ENCODE results near the gene CXorf65. TPM values are rescaled to one million over a fixed set of nuclear protein-coding genes. Genes with fewer than 3 reads are reported as not detected.

CXorf65 gene
- total RNA-seq, 1 donor from 2014 or later = not detected

DNA sequence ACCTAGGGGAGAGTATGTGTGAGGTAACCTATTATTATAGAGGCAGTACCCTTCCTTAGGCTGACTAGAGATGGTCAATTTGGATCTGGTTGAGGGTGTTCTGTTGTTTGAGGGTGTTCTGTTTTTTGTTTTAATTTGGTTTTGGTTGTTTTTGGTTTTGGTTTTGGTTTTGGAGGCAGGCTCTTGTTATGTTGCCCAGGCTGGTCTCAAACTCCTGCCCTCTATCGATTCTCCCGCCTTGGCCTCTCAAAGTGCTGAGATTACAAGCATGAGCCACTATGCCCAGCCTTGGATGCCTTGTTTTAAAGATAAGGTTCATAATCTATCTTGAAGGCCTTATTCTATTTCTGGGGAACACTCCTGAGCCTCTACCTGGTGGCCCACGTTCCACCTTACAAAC is 912 bp downstream of the CXorf65 start:
- no peak for DNase-seq

DNA sequence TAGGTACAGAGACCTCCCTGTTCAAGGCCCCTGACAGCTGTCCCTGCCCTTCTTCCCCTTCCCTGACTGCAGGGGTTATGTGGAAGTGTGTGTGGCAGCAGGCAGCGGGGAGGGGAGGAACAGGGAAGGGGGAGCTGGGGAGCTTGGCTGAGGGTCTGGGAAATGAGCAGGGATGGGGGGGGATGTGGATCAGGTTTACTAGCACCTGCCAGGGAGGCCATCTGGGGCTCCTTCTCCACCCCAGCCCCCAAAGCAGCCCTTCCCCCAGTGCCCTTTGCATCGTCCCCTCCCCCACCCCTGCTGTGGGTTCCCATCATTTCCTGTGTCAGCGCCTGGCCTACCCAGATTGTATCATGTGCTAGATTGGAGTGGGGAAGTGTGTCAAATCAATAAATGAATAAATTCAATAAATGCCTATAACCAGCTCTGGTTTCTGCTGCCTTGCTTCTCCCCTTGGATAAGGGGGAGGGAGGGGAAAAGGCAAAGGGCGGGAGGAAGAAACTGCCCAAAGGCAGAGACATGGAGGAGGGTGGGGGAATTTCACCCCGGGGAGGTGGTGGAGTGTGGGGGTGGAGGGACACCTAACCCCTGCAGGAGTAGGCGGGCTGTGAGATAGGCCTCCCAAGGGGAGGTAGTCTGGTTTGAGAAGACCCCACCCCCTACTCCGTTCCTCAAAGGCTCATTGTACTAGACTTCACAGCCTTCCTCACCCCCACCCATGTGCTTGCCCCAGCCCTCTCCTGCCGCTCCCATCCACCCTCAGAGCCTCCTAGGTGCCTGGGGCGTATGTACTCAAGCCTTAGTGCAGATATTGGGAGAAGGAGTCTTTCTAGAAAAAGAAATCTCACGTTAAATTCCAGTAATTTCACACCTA is 3.2 kb downstream of the CXorf65 start:
- peak; percentile 5 for DNase-seq

DNA sequence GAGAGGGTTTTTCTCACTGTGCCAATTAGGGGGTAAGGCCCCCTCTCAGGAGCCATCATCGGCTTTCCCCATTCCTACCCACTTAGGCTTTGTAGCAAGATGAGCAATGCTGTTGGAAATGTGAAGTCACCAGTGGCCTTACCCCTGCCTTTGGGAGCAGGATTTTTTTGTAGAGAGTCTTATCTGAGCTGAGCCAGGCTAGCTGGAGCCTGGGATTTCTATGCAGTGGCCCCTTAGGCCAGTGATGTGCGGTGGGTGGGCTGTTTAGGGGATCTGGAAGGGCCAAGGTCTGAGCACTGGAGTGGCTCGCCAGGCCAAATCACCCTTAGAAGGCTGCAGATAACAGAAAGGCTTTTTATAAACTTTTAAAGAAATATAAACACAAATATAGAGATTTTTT is 4.2 kb downstream of the CXorf65 start:
- no peak for DNase-seq

DNA sequence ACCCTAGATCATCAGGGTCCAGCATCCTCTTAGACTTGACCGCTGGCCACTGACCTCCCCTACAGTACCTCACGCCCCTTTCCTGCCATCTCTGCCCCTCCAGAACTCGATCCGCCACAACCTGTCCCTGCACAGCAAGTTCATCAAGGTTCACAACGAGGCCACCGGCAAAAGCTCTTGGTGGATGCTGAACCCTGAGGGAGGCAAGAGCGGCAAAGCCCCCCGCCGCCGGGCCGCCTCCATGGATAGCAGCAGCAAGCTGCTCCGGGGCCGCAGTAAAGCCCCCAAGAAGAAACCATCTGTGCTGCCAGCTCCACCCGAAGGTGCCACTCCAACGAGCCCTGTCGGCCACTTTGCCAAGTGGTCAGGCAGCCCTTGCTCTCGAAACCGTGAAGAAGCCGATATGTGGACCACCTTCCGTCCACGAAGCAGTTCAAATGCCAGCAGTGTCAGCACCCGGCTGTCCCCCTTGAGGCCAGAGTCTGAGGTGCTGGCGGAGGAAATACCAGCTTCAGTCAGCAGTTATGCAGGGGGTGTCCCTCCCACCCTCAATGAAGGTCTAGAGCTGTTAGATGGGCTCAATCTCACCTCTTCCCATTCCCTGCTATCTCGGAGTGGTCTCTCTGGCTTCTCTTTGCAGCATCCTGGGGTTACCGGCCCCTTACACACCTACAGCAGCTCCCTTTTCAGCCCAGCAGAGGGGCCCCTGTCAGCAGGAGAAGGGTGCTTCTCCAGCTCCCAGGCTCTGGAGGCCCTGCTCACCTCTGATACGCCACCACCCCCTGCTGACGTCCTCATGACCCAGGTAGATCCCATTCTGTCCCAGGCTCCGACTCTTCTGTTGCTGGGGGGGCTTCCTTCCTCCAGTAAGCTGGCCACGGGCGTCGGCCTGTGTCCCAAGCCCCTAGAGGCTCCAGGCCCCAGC is 5.7 kb downstream of the CXorf65 start:
- DNase-seq = no peak

- no peak for DNase-seq
These were observed 6.8 kb downstream of the CXorf65 start for GRCh38 chrX:71099736-71100135.

DNA sequence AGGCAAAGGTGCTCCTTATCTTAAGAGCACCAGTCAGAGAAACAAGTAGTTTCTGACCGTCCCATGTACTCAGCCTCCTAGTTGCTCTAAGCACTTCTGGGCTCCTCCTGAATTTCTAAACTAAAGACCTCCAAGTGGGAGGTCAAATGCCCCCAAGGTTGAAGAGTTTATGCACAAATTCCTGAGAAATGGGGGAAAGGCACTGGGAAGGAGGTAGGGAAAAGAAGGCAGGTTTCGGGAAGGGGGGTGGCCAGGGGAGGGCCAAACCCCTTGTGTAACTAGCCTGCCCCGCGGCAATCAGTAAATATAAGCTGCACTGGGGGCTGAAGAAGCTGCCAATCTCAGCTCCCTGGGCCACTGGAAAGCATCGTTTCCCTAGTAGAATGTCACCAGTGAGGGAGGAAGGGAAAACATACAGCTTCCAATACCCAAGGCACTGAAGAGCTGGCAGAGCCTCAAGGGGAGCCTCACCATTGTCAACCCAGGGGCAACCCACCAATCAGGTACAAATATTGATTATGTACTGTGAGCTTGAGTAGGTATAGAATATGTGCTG is 7.5 kb downstream of the CXorf65 start:
- no peak for DNase-seq

DNA sequence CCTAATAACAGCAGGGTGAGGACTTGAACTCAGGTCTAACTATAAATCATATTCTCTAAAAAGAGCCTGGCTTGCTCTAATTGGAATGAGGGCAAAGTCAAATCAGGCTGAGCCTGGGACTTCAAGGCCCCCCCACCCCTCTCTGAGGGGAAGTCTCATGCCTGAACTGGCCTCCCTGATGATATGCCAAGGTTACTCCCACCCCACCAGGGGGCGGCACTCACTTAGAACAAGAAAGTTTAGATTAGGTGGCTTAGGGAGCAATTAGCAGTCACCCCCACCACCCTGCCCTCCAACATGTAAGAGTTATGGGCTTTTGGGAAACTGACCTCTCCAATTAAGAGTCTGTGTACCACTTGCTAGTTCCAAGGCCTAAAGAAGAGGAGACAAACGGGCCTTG is 8.2 kb downstream of the CXorf65 start:
- DNase-seq = peak; percentile 76

DNA sequence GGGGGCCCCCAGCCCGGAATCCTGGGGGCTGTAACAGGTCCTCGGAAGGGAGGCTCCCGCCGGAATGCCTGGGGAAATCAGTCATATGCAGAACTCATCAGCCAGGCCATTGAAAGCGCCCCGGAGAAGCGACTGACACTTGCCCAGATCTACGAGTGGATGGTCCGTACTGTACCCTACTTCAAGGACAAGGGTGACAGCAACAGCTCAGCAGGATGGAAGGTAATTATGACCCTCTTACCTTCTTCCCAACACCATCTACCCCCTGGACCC is 9.8 kb downstream of the CXorf65 start:
- no peak for DNase-seq

DNA sequence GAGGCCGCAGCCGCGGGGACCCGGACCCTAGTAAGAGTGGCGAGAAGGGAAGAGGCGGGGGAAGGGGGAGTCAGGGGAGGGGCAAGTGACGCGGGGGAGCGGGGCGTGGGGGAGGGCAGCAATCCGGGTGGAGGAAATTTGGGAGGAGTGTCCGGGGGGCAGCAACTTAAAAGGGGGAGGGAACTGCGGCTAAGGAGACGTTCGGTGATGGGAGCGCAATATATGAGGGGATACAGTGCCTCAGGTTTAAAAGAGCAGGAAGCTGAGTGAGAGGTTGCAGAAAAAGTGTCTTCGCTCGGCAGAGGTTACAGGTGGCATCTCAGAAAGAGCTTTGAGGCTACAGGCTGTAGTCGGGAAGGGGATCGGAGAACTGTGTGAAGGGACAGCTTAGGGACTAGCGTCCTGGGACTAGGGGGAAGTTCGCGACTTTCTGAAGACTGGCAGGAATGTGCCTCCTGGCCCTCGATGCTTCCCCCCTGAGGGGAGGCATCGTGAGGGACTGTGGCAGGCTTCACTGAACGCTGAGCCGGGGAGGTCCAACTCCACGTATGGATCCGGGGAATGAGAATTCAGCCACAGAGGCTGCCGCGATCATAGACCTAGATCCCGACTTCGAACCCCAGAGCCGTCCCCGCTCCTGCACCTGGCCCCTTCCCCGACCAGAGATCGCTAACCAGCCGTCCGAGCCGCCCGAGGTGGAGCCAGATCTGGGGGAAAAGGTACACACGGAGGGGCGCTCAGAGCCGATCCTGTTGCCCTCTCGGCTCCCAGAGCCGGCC is 10.4 kb downstream of the CXorf65 start:
- DNase-seq = no peak

DNA sequence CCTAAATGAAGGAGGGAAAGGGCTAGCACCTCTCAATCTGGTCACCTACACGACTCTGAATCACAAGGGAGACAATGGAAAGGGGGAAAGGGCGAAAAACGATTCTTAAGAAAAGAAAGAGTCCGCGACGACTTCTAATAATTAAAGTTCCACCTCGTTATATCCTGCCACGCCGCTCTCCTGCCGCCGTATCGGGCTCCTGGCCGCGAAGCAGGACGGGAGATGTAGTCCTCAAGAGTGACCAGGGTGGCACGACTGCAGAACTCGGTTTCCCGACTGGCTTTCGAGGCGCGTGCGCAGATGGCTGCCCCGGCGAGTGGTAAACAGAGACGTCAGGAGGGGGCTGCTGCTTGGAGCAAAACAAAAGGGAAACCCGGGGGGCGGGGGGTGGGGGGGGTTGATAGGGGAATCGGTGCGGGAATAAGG is 11.0 kb downstream of the CXorf65 start, which contains the start of gene FOXO4:
Gene FOXO4, plus strand, starts transcription at position 297 of the 426 bp plus-strand sequence. CDS start 678 bp downstream, outside the sequence.
- peak; percentile 90 for DNase-seq

GRCh38 chrX:71095033-71095432 is 11.5 kb downstream of the CXorf65 start:
- DNase-seq = no peak

DNA sequence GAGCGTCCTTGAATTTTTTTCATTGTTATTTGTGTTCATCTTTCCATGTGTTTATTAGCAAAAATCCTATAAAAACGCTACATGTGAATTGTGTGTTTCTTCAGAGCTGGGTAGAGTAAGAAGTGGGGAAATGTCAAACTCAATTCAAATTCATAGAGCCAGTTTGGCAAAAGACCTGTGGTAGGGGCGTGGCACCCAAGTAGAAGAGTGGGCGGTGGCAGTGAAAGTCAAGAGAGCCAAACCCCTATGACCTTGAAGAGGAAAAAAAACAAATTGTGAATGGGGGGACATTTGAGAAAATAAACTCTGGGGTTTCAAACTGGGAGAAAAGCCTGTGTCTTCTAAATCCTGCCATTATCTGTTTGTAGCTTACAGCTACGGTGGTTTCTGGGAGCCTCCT is 15.3 kb downstream of the CXorf65 start:
- DNase-seq = no peak

DNA sequence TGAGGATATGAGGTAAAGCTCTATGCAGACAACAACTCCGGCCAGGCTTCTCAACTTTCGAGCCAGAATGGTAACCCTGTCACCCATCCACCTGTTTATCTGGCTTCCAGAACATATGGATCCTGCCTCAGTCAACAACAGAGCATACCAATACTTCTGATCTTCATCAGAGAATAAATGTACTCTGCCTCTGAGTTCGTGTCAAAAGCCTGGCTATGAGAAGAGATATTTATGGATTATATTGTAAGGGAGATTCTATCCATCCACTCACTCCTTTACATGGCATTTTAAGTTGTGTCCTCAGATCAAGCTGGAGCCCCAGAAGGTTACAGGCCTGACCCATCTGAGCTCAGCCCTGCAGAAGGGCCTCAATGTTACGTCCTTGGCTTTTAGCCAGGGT is 20.6 kb downstream of the CXorf65 start:
- DNase-seq = no peak

DNA sequence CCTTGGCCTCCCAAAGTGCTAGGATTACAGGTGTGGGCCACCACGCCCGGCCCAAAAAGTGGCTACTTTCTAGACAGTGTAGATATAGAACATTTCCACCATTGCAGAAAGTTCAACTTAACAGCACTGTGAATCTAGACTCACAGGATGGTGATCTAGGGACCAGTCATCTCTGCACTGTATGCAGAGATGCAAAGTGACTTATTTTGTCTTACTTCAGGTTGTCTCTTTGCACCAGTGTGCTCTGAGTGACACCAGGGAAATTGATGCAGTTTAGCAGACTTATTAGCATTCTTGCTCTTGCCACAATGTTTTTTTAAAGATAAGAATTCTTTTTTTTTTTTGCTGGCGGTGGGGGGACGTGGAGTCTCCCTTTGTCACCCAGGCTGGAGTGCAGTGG is 23.7 kb downstream of the CXorf65 start:
- no peak for DNase-seq

GRCh38 chrX:71082124-71082647 is 24.4 kb downstream of the CXorf65 start:
- DNase-seq = no peak

GRCh38 chrX:71081330-71082123 is 25.0 kb downstream of the CXorf65 start:
- peak; percentile 66 for DNase-seq

DNA sequence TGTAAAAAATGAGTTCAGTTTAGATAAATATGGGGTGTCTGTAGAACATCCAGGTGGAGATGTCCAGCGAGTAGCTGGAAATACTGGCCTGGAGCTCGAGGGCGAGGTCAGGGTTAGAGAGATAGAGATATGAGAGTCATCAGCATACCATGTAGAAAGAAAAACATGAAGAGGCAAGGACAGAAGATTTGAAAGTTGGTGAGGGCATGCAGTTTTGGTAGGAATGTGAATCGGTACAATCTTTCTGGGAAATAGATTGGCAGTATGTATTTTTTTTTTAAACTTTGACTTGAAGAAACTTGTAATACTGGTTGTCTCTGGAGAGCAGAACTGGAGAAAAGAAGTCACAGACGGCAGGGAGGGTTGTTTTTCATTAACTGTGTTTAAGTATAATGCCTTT is 36.0 kb downstream of the CXorf65 start:
- DNase-seq = no peak

DNA sequence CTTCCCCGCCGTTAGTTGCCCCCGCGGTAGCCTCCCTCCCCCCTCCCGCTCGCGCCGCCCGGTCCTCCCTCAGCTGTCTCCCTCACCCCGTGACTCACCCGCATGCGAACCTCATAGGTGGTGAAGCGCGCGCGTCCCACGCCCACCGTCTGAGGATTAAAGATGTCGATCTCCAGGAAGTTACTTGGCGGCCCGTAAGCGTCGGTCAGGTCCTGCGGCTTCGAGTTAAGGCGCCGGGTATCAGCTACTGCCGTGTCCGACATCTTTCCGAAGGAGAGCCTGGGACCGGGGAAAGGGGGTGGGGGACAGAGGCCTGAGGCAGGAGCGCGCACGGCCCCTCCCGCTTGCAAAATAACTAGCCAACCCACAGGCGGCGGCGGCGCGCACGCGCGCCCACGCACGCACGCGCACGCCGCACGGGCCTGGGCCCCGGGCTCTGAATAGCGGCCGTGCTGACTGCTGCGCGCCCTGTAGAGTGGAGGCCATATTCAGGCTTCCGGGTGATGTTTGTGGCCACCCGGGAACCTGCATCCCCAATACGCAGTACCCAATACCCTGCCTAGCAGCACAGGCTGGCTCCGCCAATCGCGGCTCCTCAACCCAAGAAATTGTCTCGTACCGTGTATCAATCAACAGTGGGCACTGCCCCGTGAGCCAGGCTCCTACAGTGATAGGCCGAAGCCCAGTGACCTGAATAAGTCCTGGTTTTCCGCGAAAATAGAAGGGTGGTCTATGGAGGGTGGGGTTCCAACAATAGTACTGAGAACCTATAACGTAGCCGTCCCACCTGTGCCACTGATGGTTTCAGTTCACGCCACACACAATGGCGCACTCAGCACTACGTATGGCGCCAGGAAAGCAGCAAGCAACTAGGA is 38.3 kb downstream of the CXorf65 start, which contains the start of gene SNX12:
Gene SNX12, minus strand, starts transcription at position 291 of the 875 bp plus-strand sequence. Its CDS starts 28 bp downstream, at position 263.
- peak; percentile 95 for DNase-seq

GRCh38 chrX:71067712-71068043 is 38.9 kb downstream of the CXorf65 start:
- no peak for DNase-seq

DNA sequence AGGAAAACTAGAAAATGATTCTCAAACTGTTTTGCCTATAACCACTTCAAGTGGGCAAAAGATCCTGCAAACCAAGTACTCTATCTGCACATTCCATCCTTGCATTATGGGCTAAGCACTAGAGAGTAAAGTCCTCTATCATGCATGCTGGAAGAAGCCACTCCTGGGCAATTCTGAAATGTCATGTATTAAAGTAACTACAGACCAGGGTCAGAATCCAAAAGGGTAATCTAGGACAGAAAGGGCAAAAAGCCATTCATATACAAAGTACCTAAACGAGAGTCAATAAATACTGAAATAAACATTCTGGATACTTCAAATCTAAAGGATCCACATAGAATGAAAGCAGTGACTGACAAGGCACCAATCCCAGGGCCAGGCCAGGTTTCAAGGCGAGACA is 39.5 kb downstream of the CXorf65 start:
- peak; percentile 8 for DNase-seq

Data from dermis blood vessel endothelial cell (primary cell).